Neural progenitor cell (in vitro differentiated cells): Measurements from ENCODE around the gene NRG3.

ENCODE experiments used
- EZH2 ChIP-seq: fragments of 200-600 bp; sonication (generic); IDR thresholded peaks from 2 replicates; pipeline ENCODE4 v1.6.1; 2017; ENCODE audit warnings: antibody characterized with exemption, mild to moderate bottlenecking, moderate library complexity
- EZH2phosphoT487 ChIP-seq: fragments of 200-600 bp; sonication (generic); IDR thresholded peaks from 2 replicates; pipeline ENCODE4 v1.6.1; 2017; ENCODE audit warnings: antibody characterized with exemption
- TF ChIP-seq, protein P1 (sequence below): fragments of 200-600 bp; sonication (generic); IDR thresholded peaks from 2 replicates; pipeline ENCODE4 v1.5.1; 2017; ENCODE audit warnings: antibody characterized with exemption, mild to moderate bottlenecking

DNA sequence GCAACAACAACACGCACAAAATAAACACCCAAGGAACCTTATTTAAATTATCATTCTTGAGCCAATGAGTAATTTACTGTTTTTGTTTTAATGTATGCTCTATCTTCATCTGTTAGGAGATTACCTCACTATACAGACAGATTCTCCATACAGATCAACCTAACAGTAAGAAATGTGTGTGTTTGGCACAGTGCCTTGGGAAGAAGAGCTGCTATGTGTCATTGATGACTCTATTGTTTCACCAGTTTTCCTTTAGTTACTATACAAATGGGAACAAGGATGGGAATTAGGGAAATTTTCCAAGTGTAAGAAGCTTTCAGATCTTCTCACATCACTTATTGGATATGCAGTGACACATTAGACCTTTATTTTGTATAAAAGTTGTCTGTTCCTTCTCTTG lies 640.3 kb downstream of the NRG3 start:
- TF ChIP-seq, protein P1, sequence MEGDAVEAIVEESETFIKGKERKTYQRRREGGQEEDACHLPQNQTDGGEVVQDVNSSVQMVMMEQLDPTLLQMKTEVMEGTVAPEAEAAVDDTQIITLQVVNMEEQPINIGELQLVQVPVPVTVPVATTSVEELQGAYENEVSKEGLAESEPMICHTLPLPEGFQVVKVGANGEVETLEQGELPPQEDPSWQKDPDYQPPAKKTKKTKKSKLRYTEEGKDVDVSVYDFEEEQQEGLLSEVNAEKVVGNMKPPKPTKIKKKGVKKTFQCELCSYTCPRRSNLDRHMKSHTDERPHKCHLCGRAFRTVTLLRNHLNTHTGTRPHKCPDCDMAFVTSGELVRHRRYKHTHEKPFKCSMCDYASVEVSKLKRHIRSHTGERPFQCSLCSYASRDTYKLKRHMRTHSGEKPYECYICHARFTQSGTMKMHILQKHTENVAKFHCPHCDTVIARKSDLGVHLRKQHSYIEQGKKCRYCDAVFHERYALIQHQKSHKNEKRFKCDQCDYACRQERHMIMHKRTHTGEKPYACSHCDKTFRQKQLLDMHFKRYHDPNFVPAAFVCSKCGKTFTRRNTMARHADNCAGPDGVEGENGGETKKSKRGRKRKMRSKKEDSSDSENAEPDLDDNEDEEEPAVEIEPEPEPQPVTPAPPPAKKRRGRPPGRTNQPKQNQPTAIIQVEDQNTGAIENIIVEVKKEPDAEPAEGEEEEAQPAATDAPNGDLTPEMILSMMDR, result no peak
- TF ChIP-seq EZH2 (no peak), EZH2phosphoT487 (no peak)
